ENCODE results near the gene CD300LG. TPM values are rescaled to one million over a fixed set of nuclear protein-coding genes. Genes with fewer than 3 reads are reported as not detected.

CD300LG gene
- polyA plus RNA-seq, 1 donor (not counting 4 experiments of a cell fraction or from before 2014, with no cell fraction given) = not detected

- H2AFZ ChIP-seq (ENCODE audit: control insufficient read depth, low read length) = no peak overlapping the region
- no peaks in the 10 kb centered on the region for H3K79me2 ChIP-seq (ENCODE audit: control insufficient read depth, insufficient read depth, low read length)
- H3K36me3 ChIP-seq (ENCODE audit: control insufficient read depth in 2 of 2, extremely low read depth in 1 of 2, insufficient read depth in 2 of 2, low read length in 2 of 2) = peaks cover 16 to 34% of the 10 kb centered on the region in 2 experiments
- H3K4me2 ChIP-seq (ENCODE audit: control insufficient read depth, extremely low read depth, insufficient read depth, low read depth, low read length) = no peak overlapping the region
- no peaks in the 10 kb centered on the region for H3K9me1 ChIP-seq (ENCODE audit: control insufficient read depth, extremely low read depth, insufficient read depth, low read length)
- no peak for FAIRE-seq
- no peaks in the 10 kb centered on the region for H3K9me3 ChIP-seq (ENCODE audit: control insufficient read depth, low read depth, low read length)
- H3K4me3 ChIP-seq (ENCODE audit: control insufficient read depth in 2 of 3, extremely low read depth in 1 of 3, insufficient read depth in 2 of 3, low read depth in 1 of 3, low read length in 3 of 3) = no peak overlapping the region
- H3K27ac ChIP-seq (ENCODE audit: control insufficient read depth, insufficient read depth, low read length) = no peak overlapping the region
- no peaks in the 10 kb centered on the region for H4K20me1 ChIP-seq (ENCODE audit: control insufficient read depth, extremely low read depth, insufficient read depth, low read length)
- no peak for DNase-seq (ENCODE audit: low read depth, low spot score)
- H3K9ac ChIP-seq (ENCODE audit: control insufficient read depth, extremely low read depth, insufficient read depth, low read length) = no peak overlapping the region
- no peaks in the 10 kb centered on the region for H3K27me3 ChIP-seq (ENCODE audit: control insufficient read depth, extremely low read depth, insufficient read depth, low read length)
- TF ChIP-seq EZH2 (IDR thresholded peaks at IDR 0.05; ENCODE audit: low read length) (no peak), CTCF (optimal IDR thresholded peaks at IDR 0.05 in 1 of 3, IDR thresholded peaks at IDR 0.05 in 1 of 3, conservative IDR thresholded peaks at IDR 0.05 in 1 of 3; ENCODE audit: extremely low read depth in 1 of 3, insufficient read depth in 2 of 3, low read length in 3 of 3) (no peak)
- dilution Hi-C loops (cut with MboI; ENCODE audit: extremely low pct_ligation_motif_present, low sequenced_read_pairs) = no loop called here
- peaks cover 9% of the 10 kb centered on the region for H3K4me1 ChIP-seq (ENCODE audit: control insufficient read depth, extremely low read depth, insufficient read depth, low read length)
Observed at GRCh38 chr17:43810823-43811222, 36.2 kb upstream of the CD300LG start.

- H3K4me3 ChIP-seq (ENCODE audit: control insufficient read depth in 2 of 3, extremely low read depth in 1 of 3, insufficient read depth in 2 of 3, low read depth in 1 of 3, low read length in 3 of 3) = no peak overlapping the region
- no peak for TF ChIP-seq EZH2 (IDR thresholded peaks at IDR 0.05; ENCODE audit: low read length)
- no peak for TF ChIP-seq CTCF (optimal IDR thresholded peaks at IDR 0.05 in 1 of 3, IDR thresholded peaks at IDR 0.05 in 1 of 3, conservative IDR thresholded peaks at IDR 0.05 in 1 of 3; ENCODE audit: extremely low read depth in 1 of 3, insufficient read depth in 2 of 3, low read length in 3 of 3)
- no peak overlapping the region for H3K9ac ChIP-seq (ENCODE audit: control insufficient read depth, extremely low read depth, insufficient read depth, low read length)
- no peak for DNase-seq (ENCODE audit: low read depth, low spot score)
- no peaks in the 10 kb centered on the region for H3K9me1 ChIP-seq (ENCODE audit: control insufficient read depth, extremely low read depth, insufficient read depth, low read length)
- H3K79me2 ChIP-seq (ENCODE audit: control insufficient read depth, insufficient read depth, low read length) = no peaks in the 10 kb centered on the region
- H2AFZ ChIP-seq (ENCODE audit: control insufficient read depth, low read length) = no peak overlapping the region
- peaks cover 9% of the 10 kb centered on the region for H3K4me1 ChIP-seq (ENCODE audit: control insufficient read depth, extremely low read depth, insufficient read depth, low read length)
- no peaks in the 10 kb centered on the region for H3K9me3 ChIP-seq (ENCODE audit: control insufficient read depth, low read depth, low read length)
- no peak overlapping the region for H3K27ac ChIP-seq (ENCODE audit: control insufficient read depth, insufficient read depth, low read length)
- H3K27me3 ChIP-seq (ENCODE audit: control insufficient read depth, extremely low read depth, insufficient read depth, low read length) = no peaks in the 10 kb centered on the region
- dilution Hi-C loops (cut with MboI; ENCODE audit: extremely low pct_ligation_motif_present, low sequenced_read_pairs) = no loop called here
- H3K4me2 ChIP-seq (ENCODE audit: control insufficient read depth, extremely low read depth, insufficient read depth, low read depth, low read length) = no peak overlapping the region
- H4K20me1 ChIP-seq (ENCODE audit: control insufficient read depth, extremely low read depth, insufficient read depth, low read length) = no peaks in the 10 kb centered on the region
- peaks cover 25 to 34% of the 10 kb centered on the region in 2 experiments for H3K36me3 ChIP-seq (ENCODE audit: control insufficient read depth in 2 of 2, extremely low read depth in 1 of 2, insufficient read depth in 2 of 2, low read length in 2 of 2)
- FAIRE-seq = no peak
Observed at GRCh38 chr17:43812396-43813265, 34.3 kb upstream of the CD300LG start.
